Omental fat pad (tissue), 4 donors: Measurements from ENCODE around the gene GIN1. TPM values are rescaled to one million over a fixed set of nuclear protein-coding genes. Genes with fewer than 3 reads are reported as not detected.
"Not testable (repeated sequence)": the region's sequence is repeated elsewhere in the genome, so short reads cannot be mapped to it uniquely, and the experiment has no call there.

Experiments used
- ATAC-seq: fragments of 150-250 bp; one replicate; pipeline ENCODE4 v1.9.1; 2016; ENCODE audit warnings: mild to moderate bottlenecking, moderate library complexity; ENCODE audit not compliant: low FRiP score
- DNase-seq: peaks from one replicate; pipeline ENCODE4 v3.0.0-alpha.2; 2019; ENCODE audit warnings: low spot score
- total RNA-seq, 4 donors: library from RNA; depleted of rRNA; stranded (reverse); fragments of >200 nt; gene quantifications; one replicate each; pipeline ENCODE4 v1.1.0, GENCODE V29; 2016
- TF ChIP-seq, protein P1 (sequence below), 3 donors: fragments of 450-650 bp; IDR thresholded peaks; one replicate each; pipeline ENCODE4 v1.5.1; 2016 to 2017; ENCODE audit warnings: antibody characterized with exemption in 3 of 3, mild to moderate bottlenecking in 3 of 3, moderate library complexity in 2 of 3

Gene GIN1, protein sequence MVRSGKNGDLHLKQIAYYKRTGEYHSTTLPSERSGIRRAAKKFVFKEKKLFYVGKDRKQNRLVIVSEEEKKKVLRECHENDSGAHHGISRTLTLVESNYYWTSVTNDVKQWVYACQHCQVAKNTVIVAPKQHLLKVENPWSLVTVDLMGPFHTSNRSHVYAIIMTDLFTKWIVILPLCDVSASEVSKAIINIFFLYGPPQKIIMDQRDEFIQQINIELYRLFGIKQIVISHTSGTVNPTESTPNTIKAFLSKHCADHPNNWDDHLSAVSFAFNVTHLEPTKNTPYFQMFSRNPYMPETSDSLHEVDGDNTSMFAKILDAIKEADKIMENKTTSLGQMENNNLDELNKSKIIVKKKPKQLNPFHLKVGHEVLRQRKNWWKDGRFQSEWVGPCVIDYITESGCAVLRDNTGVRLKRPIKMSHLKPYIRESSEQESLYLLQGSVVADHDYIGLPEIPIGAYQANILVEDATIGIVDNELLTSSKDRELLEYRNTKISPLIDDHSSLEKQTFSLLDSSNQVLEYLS
- 1 to 10 TPM; 2.4 to 5.1 (median 4.2) TPM for total RNA-seq

GRCh38 chr5:103119765-103120606 is at the start of gene GIN1, which contains the start of gene PPIP5K2:
GIN1 (minus strand) TSS chr5:103120138; CDS start chr5:103108707, 11,431 bp downstream.
PPIP5K2 (plus strand) TSS chr5:103120301; CDS start chr5:103129590, 9,289 bp downstream.
- TF ChIP-seq, protein P1, sequence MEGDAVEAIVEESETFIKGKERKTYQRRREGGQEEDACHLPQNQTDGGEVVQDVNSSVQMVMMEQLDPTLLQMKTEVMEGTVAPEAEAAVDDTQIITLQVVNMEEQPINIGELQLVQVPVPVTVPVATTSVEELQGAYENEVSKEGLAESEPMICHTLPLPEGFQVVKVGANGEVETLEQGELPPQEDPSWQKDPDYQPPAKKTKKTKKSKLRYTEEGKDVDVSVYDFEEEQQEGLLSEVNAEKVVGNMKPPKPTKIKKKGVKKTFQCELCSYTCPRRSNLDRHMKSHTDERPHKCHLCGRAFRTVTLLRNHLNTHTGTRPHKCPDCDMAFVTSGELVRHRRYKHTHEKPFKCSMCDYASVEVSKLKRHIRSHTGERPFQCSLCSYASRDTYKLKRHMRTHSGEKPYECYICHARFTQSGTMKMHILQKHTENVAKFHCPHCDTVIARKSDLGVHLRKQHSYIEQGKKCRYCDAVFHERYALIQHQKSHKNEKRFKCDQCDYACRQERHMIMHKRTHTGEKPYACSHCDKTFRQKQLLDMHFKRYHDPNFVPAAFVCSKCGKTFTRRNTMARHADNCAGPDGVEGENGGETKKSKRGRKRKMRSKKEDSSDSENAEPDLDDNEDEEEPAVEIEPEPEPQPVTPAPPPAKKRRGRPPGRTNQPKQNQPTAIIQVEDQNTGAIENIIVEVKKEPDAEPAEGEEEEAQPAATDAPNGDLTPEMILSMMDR (IDR thresholded peaks at IDR 0.05), result no peak
- ATAC-seq, result peak; percentile 100

GRCh38 chr5:103166706-103167105 is 46.8 kb upstream of the GIN1 start:
- TF ChIP-seq, protein P1 (IDR thresholded peaks at IDR 0.05), result no peak
- no peak for ATAC-seq
- DNase-seq, result no peak

More at GRCh38 chr5:103119765-103120606, at the start of gene GIN1, which contains the start of gene PPIP5K2:
- peak; percentile 81 for DNase-seq

DNA sequence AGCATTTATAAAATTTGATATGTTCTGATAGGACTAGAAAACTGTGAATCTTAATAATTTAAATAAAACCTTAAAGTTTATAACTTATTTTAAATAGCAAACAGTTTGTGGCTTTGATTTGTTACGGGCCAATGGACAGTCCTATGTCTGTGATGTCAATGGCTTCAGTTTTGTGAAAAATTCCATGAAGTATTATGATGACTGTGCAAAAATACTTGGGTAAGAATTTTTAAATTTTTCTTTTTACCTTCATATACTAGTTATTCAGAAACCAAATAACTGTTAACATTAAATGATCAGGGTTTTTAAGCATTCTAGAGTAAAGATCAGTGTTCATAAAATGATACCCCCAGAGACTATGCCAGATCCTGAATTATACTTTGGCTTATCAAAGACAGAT is 31.2 kb upstream of the GIN1 start:
- ATAC-seq, result no peak
- TF ChIP-seq, protein P1 (IDR thresholded peaks at IDR 0.05), result no peak
- DNase-seq, result no peak

DNA sequence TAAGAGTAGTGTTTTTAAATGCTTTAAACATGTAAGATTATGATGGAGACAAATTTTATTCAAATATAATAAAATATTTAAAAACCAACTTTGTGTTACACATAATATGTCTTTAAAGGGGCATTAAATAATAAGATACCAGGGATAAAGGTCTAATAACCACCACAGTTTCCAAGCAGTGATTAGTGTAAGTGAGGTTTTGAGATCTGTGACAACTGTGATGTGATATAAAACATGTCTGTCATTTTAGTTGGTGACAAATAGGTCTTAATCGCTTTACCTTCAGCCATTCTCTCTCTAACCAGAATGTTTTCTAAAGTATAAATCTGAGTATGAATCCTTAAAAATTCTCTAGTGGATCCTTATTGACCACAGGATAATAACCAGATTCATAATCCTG is 28.3 kb upstream of the GIN1 start:
- no peak for DNase-seq
- TF ChIP-seq, protein P1 (IDR thresholded peaks at IDR 0.05), result no peak
- no peak for ATAC-seq

DNA sequence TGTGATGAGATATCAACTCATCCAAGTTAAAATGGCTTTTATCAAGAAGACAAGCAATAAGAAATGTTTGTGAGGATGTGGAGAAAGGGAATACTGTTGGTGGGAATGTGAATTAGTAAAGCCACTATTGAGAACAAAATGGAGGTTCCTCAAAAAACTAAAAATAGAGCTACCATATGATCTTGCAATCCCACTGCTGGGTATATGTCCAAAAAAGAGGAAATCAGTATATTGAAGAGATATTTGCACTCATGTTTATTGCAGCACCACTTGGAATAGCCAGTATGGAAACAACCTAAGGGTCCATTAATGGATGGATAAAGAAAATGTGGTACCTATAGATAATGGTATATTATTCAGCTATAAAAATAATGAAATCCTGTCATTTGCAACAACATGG is 25.3 kb upstream of the GIN1 start:
- ATAC-seq (no peak), DNase-seq (no peak)
- TF ChIP-seq, protein P1 (IDR thresholded peaks at IDR 0.05), result no peak

DNA sequence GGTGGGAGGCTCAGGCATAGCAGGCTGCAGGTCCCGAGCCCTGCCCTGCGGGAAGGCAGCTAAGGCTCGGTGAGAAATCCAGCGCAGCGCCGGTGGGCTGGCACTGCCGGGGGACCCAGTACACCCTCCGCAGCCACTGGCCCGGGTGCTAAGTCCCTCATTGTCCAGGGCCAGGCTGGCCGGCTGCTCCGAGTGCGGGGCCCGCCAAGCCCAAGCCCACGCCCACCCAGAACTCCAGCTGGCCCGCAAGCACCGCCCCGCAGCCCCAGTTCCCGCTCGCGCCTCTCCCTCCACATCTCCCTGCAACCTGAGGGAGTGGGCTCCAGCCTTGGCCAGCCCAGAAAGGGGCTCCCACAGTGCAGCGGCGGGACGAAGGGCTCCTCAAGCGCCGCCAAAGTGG is 22.2 kb upstream of the GIN1 start:
- ATAC-seq, DNase-seq: not testable (repeated sequence)

DNA sequence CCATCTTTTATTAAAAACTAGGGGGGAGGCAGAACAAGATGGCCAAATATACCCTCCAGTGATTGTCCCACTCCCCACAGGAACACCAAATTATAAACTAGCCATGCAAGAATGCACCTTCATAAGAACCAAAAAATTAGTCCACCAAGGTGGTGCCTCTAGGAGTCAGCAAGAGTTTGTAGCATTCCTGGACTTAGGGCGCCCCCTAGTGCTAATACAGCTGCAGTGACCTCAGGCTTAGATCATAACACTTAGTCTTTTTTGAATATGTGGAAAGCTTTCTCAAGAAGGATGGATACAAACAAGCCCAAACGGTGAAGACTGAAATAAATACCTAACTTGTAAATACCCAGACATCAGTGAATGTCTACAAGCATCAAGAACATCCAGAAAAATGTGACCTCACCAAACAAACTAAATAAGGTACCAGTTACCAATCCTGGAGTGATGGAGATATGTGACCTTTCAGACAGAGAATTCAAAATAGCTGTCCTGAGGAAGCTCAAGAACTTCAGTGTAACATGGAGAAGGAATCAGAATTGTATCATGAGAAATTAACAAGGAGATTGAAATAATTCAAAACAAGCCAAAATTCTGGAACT is 19.4 kb upstream of the GIN1 start:
- DNase-seq, result peak; percentile 66
- peak; percentile 85 for ATAC-seq
- TF ChIP-seq, protein P1 (IDR thresholded peaks at IDR 0.05), result peak in 1 of 3 donors; percentile 72
